ENCODE measurements around the gene KCNAB2. TPM values are rescaled to one million over a fixed set of nuclear protein-coding genes. Genes with fewer than 3 reads are reported as not detected.

Gene KCNAB2
- total and polyA plus RNA-seq, 4 donors: 1.8 to 5.9 (median 4.5) TPM

- Histone ChIP-seq H3K9ac (ENCODE audit: low read depth in 1 of 2, low read length in 2 of 2) (no peak overlapping the region), H3K4me1 (ENCODE audit: control insufficient read depth in 4 of 4, insufficient read depth in 4 of 4, low read length in 3 of 4) (no peaks in the 10 kb centered on the region), H3K36me3 (ENCODE audit: control insufficient read depth in 4 of 4, insufficient read depth in 3 of 4, low read depth in 1 of 4, low read length in 3 of 4) (no peaks in the 10 kb centered on the region), H3K27ac (ENCODE audit: low read depth in 1 of 2, low read length in 2 of 2) (no peak overlapping the region), H3K9me3 (ENCODE audit: control insufficient read depth in 4 of 4, low read length in 3 of 4) (no peaks in the 10 kb centered on the region), H3K4me3 (ENCODE audit: low read depth in 1 of 3, low read length in 3 of 3) (no peak overlapping the region), H3K27me3 (ENCODE audit: control insufficient read depth in 4 of 4, insufficient read depth in 4 of 4, low read length in 3 of 4) (no peaks in the 10 kb centered on the region)
- no peak for DNase-seq (ENCODE audit: low spot score)
- TF ChIP-seq RAD21 (IDR thresholded peaks at IDR 0.05): peak in 1 of 2 donors; percentile 23
- no peak for TF ChIP-seq HNF4G (IDR thresholded peaks at IDR 0.05)
- TF ChIP-seq GABPA (IDR thresholded peaks at IDR 0.05 in 1 of 2, conservative IDR thresholded peaks at IDR 0.05 in 1 of 2): no peak
- no peak for TF ChIP-seq HNF4A (conservative IDR thresholded peaks at IDR 0.05)
- 72% methylated on average over 10 of the region's 10 CpGs for WGBS
Observed at GRCh38 chr1:6082430-6082971, 36.8 kb downstream of the KCNAB2 start.

GRCh38 chr1:6083385-6083784, 37.7 kb downstream of the KCNAB2 start:
- no peaks in the 10 kb centered on the region for H3K36me3 ChIP-seq (ENCODE audit: control insufficient read depth in 4 of 4, insufficient read depth in 3 of 4, low read depth in 1 of 4, low read length in 3 of 4)
- H3K9me3 ChIP-seq (ENCODE audit: control insufficient read depth in 4 of 4, low read length in 3 of 4): no peaks in the 10 kb centered on the region
- H3K9ac ChIP-seq (ENCODE audit: low read depth in 1 of 2, low read length in 2 of 2): no peak overlapping the region
- WGBS: 77% methylated on average over 18 of the region's 18 CpGs
- no peaks in the 10 kb centered on the region for H3K27me3 ChIP-seq (ENCODE audit: control insufficient read depth in 4 of 4, insufficient read depth in 4 of 4, low read length in 3 of 4)
- TF ChIP-seq RAD21 (IDR thresholded peaks at IDR 0.05): no peak
- no peak overlapping the region for H3K27ac ChIP-seq (ENCODE audit: low read depth in 1 of 2, low read length in 2 of 2)
- H3K4me1 ChIP-seq (ENCODE audit: control insufficient read depth in 4 of 4, insufficient read depth in 4 of 4, low read length in 3 of 4): no peaks in the 10 kb centered on the region
- H3K4me3 ChIP-seq (ENCODE audit: low read depth in 1 of 3, low read length in 3 of 3): no peak overlapping the region
- DNase-seq (ENCODE audit: low spot score): no peak

- Histone ChIP-seq H3K4me1 (ENCODE audit: control insufficient read depth in 4 of 4, insufficient read depth in 4 of 4, low read length in 3 of 4) (no peaks in the 10 kb centered on the region), H3K27ac (ENCODE audit: low read depth in 1 of 2, low read length in 2 of 2) (no peak overlapping the region), H3K4me3 (ENCODE audit: low read depth in 1 of 3, low read length in 3 of 3) (no peak overlapping the region), H3K27me3 (ENCODE audit: control insufficient read depth in 4 of 4, insufficient read depth in 4 of 4, low read length in 3 of 4) (no peaks in the 10 kb centered on the region), H3K9ac (ENCODE audit: low read depth in 1 of 2, low read length in 2 of 2) (no peak overlapping the region), H3K9me3 (ENCODE audit: control insufficient read depth in 4 of 4, low read length in 3 of 4) (no peaks in the 10 kb centered on the region), H3K36me3 (ENCODE audit: control insufficient read depth in 4 of 4, insufficient read depth in 3 of 4, low read depth in 1 of 4, low read length in 3 of 4) (no peaks in the 10 kb centered on the region)
- TF ChIP-seq FOXA2 (IDR thresholded peaks at IDR 0.05): no peak
- TF ChIP-seq JUND (IDR thresholded peaks at IDR 0.05): no peak
- no peak for TF ChIP-seq YY1 (IDR thresholded peaks at IDR 0.05)
- TF ChIP-seq RAD21 (IDR thresholded peaks at IDR 0.05): no peak
- no peak for TF ChIP-seq TAF1 (conservative IDR thresholded peaks at IDR 0.05)
- no peak for TF ChIP-seq HNF4G (IDR thresholded peaks at IDR 0.05)
- no peak for TF ChIP-seq ATF3 (IDR thresholded peaks at IDR 0.05)
- TF ChIP-seq NR2F2 (IDR thresholded peaks at IDR 0.05): no peak
- no peak for TF ChIP-seq SP1 (IDR thresholded peaks at IDR 0.05)
- TF ChIP-seq EGR1 (IDR thresholded peaks at IDR 0.05; ENCODE audit: low read depth in 2 of 2): no peak
- no peak for TF ChIP-seq MAX (IDR thresholded peaks at IDR 0.05)
- TF ChIP-seq ZBTB33 (IDR thresholded peaks at IDR 0.05): no peak
- 76% methylated on average over 12 of the region's 12 CpGs for WGBS
- DNase-seq (ENCODE audit: low spot score): no peak
Observed at GRCh38 chr1:6083801-6084446, 38.2 kb downstream of the KCNAB2 start.

All from liver (tissue), 9 donors.